ENCODE results near the gene ALOX5AP.

The ALOX5AP gene

GRCh38 chr13:30704596-30704995 is 30.7 kb upstream of the ALOX5AP start:
- no peak for TF ChIP-seq CTCF (IDR thresholded peaks at IDR 0.05; ENCODE audit: insufficient read depth, missing control alignments)
- FAIRE-seq = no peak

DNA sequence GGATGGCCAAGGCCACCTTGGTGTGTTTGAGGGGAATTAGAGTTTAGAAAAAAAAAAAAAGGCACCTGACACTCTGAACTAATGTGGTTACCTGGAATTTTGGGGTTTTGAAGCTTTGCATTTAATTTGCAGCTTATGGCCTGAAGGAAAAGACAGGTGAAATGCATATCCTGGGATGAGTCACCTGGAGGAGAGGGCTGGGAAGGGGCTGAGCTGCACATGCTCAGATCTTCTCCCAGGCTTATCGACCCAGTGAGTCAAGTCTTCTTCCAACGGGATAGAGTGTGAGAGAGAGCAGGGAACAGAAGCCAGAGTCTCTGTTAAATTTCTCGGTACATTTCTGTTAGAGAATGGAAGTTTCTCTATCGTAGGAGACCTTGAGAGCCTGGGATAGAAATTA is 29.7 kb upstream of the ALOX5AP start:
- TF ChIP-seq CTCF (IDR thresholded peaks at IDR 0.05; ENCODE audit: insufficient read depth, missing control alignments) = no peak
- no peak for FAIRE-seq
- DNase-seq (ENCODE audit: insufficient read length, low spot score) = no peak

More at GRCh38 chr13:30704596-30704995, 30.7 kb upstream of the ALOX5AP start:
- DNase-seq (ENCODE audit: insufficient read length, low spot score) = no peak

- FAIRE-seq (no peak), DNase-seq (ENCODE audit: insufficient read length, low spot score) (no peak)
- no peak for TF ChIP-seq CTCF (IDR thresholded peaks at IDR 0.05; ENCODE audit: insufficient read depth, missing control alignments)
Measured at GRCh38 chr13:30708541-30708940, 26.8 kb upstream of the ALOX5AP start.

GRCh38 chr13:30710442-30710841 is 24.9 kb upstream of the ALOX5AP start:
- FAIRE-seq (no peak), DNase-seq (ENCODE audit: insufficient read length, low spot score) (no peak)
- TF ChIP-seq CTCF (IDR thresholded peaks at IDR 0.05; ENCODE audit: insufficient read depth, missing control alignments) = no peak

GRCh38 chr13:30711375-30711774 is 24.0 kb upstream of the ALOX5AP start:
- FAIRE-seq (no peak), DNase-seq (ENCODE audit: insufficient read length, low spot score) (no peak)
- TF ChIP-seq CTCF (IDR thresholded peaks at IDR 0.05; ENCODE audit: insufficient read depth, missing control alignments) = no peak

GRCh38 chr13:30711837-30712236 is 23.5 kb upstream of the ALOX5AP start:
- TF ChIP-seq CTCF (IDR thresholded peaks at IDR 0.05; ENCODE audit: insufficient read depth, missing control alignments) = no peak
- FAIRE-seq (no peak), DNase-seq (ENCODE audit: insufficient read length, low spot score) (no peak)

GRCh38 chr13:30712536-30713532 is 22.5 kb upstream of the ALOX5AP start:
- DNase-seq (ENCODE audit: insufficient read length, low spot score) (no peak), FAIRE-seq (no peak)
- TF ChIP-seq CTCF (IDR thresholded peaks at IDR 0.05; ENCODE audit: insufficient read depth, missing control alignments) = no peak
